K562 (cell line): ENCODE data around the gene PSMD8. TPM values are rescaled to one million over a fixed set of nuclear protein-coding genes. Genes with fewer than 3 reads are reported as not detected.

ENCODE experiments used
- CBFA2T2 ChIP-seq: fragments of 450-650 bp; conservative IDR thresholded peaks from 2 replicates; pipeline ENCODE4 v1.6.1; 2017; ENCODE audit warnings: mild to moderate bottlenecking
- CXXC5 ChIP-seq: fragments of 250-450 bp; sonication (Bioruptor Pico); IDR thresholded peaks from 2 replicates; pipeline ENCODE4 v1.8.0; 2022; ENCODE audit warnings: inconsistent platforms, mild to moderate bottlenecking, moderate library complexity
- FOSL1 ChIP-seq: fragments of 200-800 bp; sonication (Bioruptor generic); conservative IDR thresholded peaks from 2 replicates; pipeline ENCODE4 v1.6.1; 2016; ENCODE audit warnings: missing genetic modification characterization, missing compliant biosample characterization
- FOXA3 ChIP-seq, 2 experiments: fragments of 450-650 bp in 1 of 2; sonication (generic) in 1 of 2; formaldehyde crosslinking; IDR thresholded peaks in 1 of 2; conservative IDR thresholded peaks in 1 of 2; 2 replicates each; pipeline versions ENCODE4 v1.4.0 to v1.8.0; 2020 to 2022; ENCODE audit warnings: mild to moderate bottlenecking in 2 of 2, missing genetic modification reagents in 1 of 2
- HDAC1 ChIP-seq, 2 experiments: fragments of 450-650 bp; IDR thresholded peaks; 2 replicates each; pipeline ENCODE4 v1.6.1; 2016 to 2017; ENCODE audit warnings: inconsistent platforms in 1 of 2, mild to moderate bottlenecking in 1 of 2, moderate library complexity in 1 of 2
- IRF2 ChIP-seq: sonication (generic); formaldehyde crosslinking; IDR thresholded peaks from 2 replicates; pipeline ENCODE4 v1.8.1; 2022; ENCODE audit warnings: mild to moderate bottlenecking, missing genetic modification reagents
- JUN ChIP-seq, 2 experiments: sonication (generic) in 1 of 2; formaldehyde crosslinking in 1 of 2; IDR thresholded peaks; 2 replicates each; pipeline versions ENCODE4 v1.6.1 to v1.8.0; 2012 to 2022; ENCODE audit warnings: borderline replicate concordance in 2 of 2, mild to moderate bottlenecking in 2 of 2, improper control_type of control experiment in 1 of 2, low read depth in 1 of 2, low read length in 1 of 2, missing genetic modification reagents in 1 of 2
- KLF13 ChIP-seq: fragments of 450-650 bp; IDR thresholded peaks from 2 replicates; pipeline ENCODE4 v1.6.1; 2016; ENCODE audit warnings: missing genetic modification characterization, low read depth, mild to moderate bottlenecking, missing compliant biosample characterization, moderate library complexity, borderline replicate concordance
- MAFK ChIP-seq: IDR thresholded peaks from 2 replicates; pipeline ENCODE4 v1.6.1; 2011; ENCODE audit warnings: low read length, improper control_type of control experiment
- MEIS2 ChIP-seq: fragments of 450-650 bp; IDR thresholded peaks from 2 replicates; pipeline ENCODE4 v1.6.1; 2014; ENCODE audit warnings: mild to moderate bottlenecking; ENCODE audit not compliant: partially characterized antibody
- MTA1 ChIP-seq: fragments of 450-650 bp; IDR thresholded peaks from 2 replicates; pipeline ENCODE4 v1.6.1; 2017; ENCODE audit warnings: borderline replicate concordance
- NCOA2 ChIP-seq, 2 experiments: fragments of 450-650 bp; IDR thresholded peaks; 2 replicates each; pipeline ENCODE4 v1.6.1; 2018; ENCODE audit warnings: mild to moderate bottlenecking in 2 of 2, moderate library complexity in 1 of 2; ENCODE audit not compliant: partially characterized antibody in 2 of 2
- NFATC3 ChIP-seq: fragments of 450-650 bp; IDR thresholded peaks from 2 replicates; pipeline ENCODE4 v1.6.1; 2017; ENCODE audit warnings: mild to moderate bottlenecking
- NFIX ChIP-seq: fragments of 250-450 bp; sonication (Bioruptor Pico); IDR thresholded peaks from 2 replicates; pipeline ENCODE4 v1.4.0; 2020; ENCODE audit warnings: low read depth, mild to moderate bottlenecking, moderate library complexity
- PTRF ChIP-seq: fragments of 450-650 bp; IDR thresholded peaks from 2 replicates; pipeline ENCODE4 v1.6.1; 2016; ENCODE audit warnings: mild to moderate bottlenecking, missing genetic modification characterization, missing compliant biosample characterization
- TEAD1 ChIP-seq, 2 experiments: fragments of 450-650 bp in 1 of 2; sonication (generic) in 1 of 2; formaldehyde crosslinking; IDR thresholded peaks; 2 replicates each; pipeline versions ENCODE4 v1.4.0 to v1.8.0; 2020 to 2022; ENCODE audit warnings: mild to moderate bottlenecking in 2 of 2, missing genetic modification reagents in 1 of 2
- TRIM28 ChIP-seq: fragments of 450-650 bp; IDR thresholded peaks from 2 replicates; pipeline ENCODE4 v1.6.1; 2017
- ZC3H4 ChIP-seq: sonication (generic); formaldehyde crosslinking; IDR thresholded peaks from 2 replicates; pipeline ENCODE4 v1.9.0; 2021; ENCODE audit warnings: missing genetic modification reagents, borderline replicate concordance
- ZNF263 ChIP-seq: sonication (generic); formaldehyde crosslinking; IDR thresholded peaks from 2 replicates; pipeline ENCODE4 v1.8.0; 2022; ENCODE audit warnings: mild to moderate bottlenecking, missing genetic modification reagents, borderline replicate concordance
- ZNF584 ChIP-seq: fragments of 200-800 bp; sonication (Bioruptor generic); IDR thresholded peaks from 2 replicates; pipeline ENCODE4 v1.6.1; 2016; ENCODE audit warnings: low read depth, mild to moderate bottlenecking, missing genetic modification characterization, missing compliant biosample characterization
- ZNF586 ChIP-seq: fragments of 450-650 bp; formaldehyde crosslinking; conservative IDR thresholded peaks from 2 replicates; pipeline ENCODE4 v1.4.0; 2020; ENCODE audit warnings: mild to moderate bottlenecking, moderate library complexity
- ZNF644 ChIP-seq: fragments of 200-800 bp; sonication (Bioruptor generic); IDR thresholded peaks from 2 replicates; pipeline ENCODE4 v1.6.1; 2016; ENCODE audit warnings: low read depth, missing genetic modification characterization, missing compliant biosample characterization
- ZNF668 ChIP-seq: fragments of 250-450 bp; sonication (Bioruptor Pico); IDR thresholded peaks from 2 replicates; pipeline ENCODE4 v1.8.0; 2022; ENCODE audit warnings: mild to moderate bottlenecking, inconsistent platforms
- polyA plus RNA-seq, 8 experiments: library from polyadenylated mRNA; depleted of rRNA in 4 of 8; stranded (reverse) in 5 of 8; unstranded in 3 of 8; fragments of >200 nt; fragmentation: Nextera tagmentation in 2 of 8; fragmentation: Illumina TruSeq in 1 of 8; extraction: Ambion mirVana in 2 of 8; extraction: Trizol in 1 of 8; gene quantifications; 2 replicates each; pipeline versions ENCODE4 v1.2.1 to v1.2.3, GENCODE V29; 2011 to 2014; ENCODE audit warnings: inconsistent platforms in 1 of 8, missing spikeins in 1 of 8
- total RNA-seq, 7 experiments: library from RNA; depleted of rRNA in 6 of 7; stranded (reverse); fragments of >200 nt in 6 of 7; fragmentation: Illumina TruSeq in 2 of 7; extraction: Trizol in 2 of 7; gene quantifications; 2 replicates each; pipeline versions ENCODE4 v1.2.1 to v1.2.3, GENCODE V29; 2011 to 2021; ENCODE audit warnings: low replicate concordance in 1 of 7
- TF ChIP-seq, protein P1 (sequence below): fragments of 250-450 bp; sonication (Bioruptor Pico); IDR thresholded peaks from 2 replicates; pipeline ENCODE4 v1.4.0; 2020; ENCODE audit warnings: borderline replicate concordance
- TF ChIP-seq, protein P2 (sequence below): fragments of 450-650 bp; formaldehyde crosslinking; IDR thresholded peaks from 2 replicates; pipeline ENCODE4 v1.4.0; 2022; ENCODE audit warnings: mild to moderate bottlenecking, moderate library complexity
- TF ChIP-seq, protein P3 (sequence below): fragments of 250-450 bp; sonication (Bioruptor Pico); IDR thresholded peaks from 2 replicates; pipeline ENCODE4 v1.9.0; 2021; ENCODE audit warnings: mild to moderate bottlenecking, inconsistent platforms

Gene PSMD8
- total and polyA plus RNA-seq, 9 of the 15 experiments (the other 6 are each of a cell fraction or from before 2014, with no cell fraction given), result 130 to 583 (median 315) TPM

DNA sequence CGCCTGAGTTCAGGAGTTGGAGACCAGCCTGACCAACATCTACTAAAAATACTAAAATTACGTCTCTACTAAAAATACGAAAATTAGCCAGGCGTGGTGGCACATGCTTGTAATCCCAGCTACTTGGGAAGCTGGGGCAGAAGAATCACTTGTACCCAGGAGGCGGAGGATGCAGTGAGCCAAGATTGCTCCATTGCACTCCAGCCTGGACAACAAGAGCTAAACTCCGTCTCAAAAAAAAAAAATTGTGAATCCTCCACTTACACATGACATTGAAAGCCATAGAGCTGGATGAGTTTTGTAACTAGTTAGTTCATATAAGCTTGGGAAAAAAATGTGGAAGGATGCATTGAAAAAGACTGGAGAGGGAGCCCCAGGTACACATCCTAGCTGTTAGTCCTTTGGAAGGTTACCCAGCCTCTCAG lies 452 bp upstream of the PSMD8 start (continued):
- 0 out of 2 replicates have a peak, but pooled peaks have one; percentile 14 for TF ChIP-seq NFATC3
- TF ChIP-seq TEAD1 (CRISPR knock-in tag; IDR thresholded peaks at IDR 0.05), result no peak
- TF ChIP-seq JUN (IDR thresholded peaks at IDR 0.05; ENCODE audit: borderline replicate concordance, low read depth, low read length), result no peak
- no peak for TF ChIP-seq JUN (CRISPR knock-in tag; IDR thresholded peaks at IDR 0.05; ENCODE audit: borderline replicate concordance)
- no peak for TF ChIP-seq MEIS2
- TF ChIP-seq NCOA2 (IDR thresholded peaks at IDR 0.05; ENCODE audit: partially characterized antibody in 2 of 2), result no peak
- TF ChIP-seq IRF2, result no peak
- no peak for TF ChIP-seq FOSL1 (tag)
- TF ChIP-seq FOXA3 (CRISPR knock-in tag; conservative IDR thresholded peaks at IDR 0.05 in 1 of 2, IDR thresholded peaks at IDR 0.05 in 1 of 2), result no peak
- TF ChIP-seq CXXC5 (CRISPR knock-in tag), result no peak
- no peak for TF ChIP-seq MAFK
- TF ChIP-seq MTA1, result no peak
- TF ChIP-seq, protein P1, sequence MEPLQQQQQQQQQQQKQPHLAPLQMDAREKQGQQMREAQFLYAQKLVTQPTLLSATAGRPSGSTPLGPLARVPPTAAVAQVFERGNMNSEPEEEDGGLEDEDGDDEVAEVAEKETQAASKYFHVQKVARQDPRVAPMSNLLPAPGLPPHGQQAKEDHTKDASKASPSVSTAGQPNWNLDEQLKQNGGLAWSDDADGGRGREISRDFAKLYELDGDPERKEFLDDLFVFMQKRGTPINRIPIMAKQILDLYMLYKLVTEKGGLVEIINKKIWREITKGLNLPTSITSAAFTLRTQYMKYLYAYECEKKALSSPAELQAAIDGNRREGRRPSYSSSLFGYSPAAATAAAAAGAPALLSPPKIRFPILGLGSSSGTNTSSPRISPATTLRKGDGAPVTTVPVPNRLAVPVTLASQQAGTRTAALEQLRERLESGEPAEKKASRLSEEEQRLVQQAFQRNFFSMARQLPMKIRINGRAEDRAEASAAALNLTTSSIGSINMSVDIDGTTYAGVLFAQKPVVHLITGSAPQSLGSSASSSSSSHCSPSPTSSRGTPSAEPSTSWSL (CRISPR knock-in tag), result no peak
- TF ChIP-seq KLF13, result no peak
- no peak for TF ChIP-seq ZNF586 (CRISPR knock-in tag)
- TF ChIP-seq ZNF584 (CRISPR knock-in tag), result 0 out of 2 replicates have a peak, but pooled peaks have one; percentile 73
- TF ChIP-seq, protein P2, sequence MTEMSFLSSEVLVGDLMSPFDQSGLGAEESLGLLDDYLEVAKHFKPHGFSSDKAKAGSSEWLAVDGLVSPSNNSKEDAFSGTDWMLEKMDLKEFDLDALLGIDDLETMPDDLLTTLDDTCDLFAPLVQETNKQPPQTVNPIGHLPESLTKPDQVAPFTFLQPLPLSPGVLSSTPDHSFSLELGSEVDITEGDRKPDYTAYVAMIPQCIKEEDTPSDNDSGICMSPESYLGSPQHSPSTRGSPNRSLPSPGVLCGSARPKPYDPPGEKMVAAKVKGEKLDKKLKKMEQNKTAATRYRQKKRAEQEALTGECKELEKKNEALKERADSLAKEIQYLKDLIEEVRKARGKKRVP (CRISPR knock-in tag), result 0 out of 2 replicates have a peak, but pooled peaks have one; percentile 6
- TF ChIP-seq ZNF644 (tag), result no peak
- no peak for TF ChIP-seq ZNF668
- no peak for TF ChIP-seq ZNF263 (CRISPR knock-in tag)
- TF ChIP-seq ZC3H4, result no peak
- TF ChIP-seq NFIX (CRISPR knock-in tag), result no peak
- TF ChIP-seq TRIM28, result no peak
- no peak for TF ChIP-seq PTRF (tag)
- TF ChIP-seq CBFA2T2, result no peak
- TF ChIP-seq, protein P3, sequence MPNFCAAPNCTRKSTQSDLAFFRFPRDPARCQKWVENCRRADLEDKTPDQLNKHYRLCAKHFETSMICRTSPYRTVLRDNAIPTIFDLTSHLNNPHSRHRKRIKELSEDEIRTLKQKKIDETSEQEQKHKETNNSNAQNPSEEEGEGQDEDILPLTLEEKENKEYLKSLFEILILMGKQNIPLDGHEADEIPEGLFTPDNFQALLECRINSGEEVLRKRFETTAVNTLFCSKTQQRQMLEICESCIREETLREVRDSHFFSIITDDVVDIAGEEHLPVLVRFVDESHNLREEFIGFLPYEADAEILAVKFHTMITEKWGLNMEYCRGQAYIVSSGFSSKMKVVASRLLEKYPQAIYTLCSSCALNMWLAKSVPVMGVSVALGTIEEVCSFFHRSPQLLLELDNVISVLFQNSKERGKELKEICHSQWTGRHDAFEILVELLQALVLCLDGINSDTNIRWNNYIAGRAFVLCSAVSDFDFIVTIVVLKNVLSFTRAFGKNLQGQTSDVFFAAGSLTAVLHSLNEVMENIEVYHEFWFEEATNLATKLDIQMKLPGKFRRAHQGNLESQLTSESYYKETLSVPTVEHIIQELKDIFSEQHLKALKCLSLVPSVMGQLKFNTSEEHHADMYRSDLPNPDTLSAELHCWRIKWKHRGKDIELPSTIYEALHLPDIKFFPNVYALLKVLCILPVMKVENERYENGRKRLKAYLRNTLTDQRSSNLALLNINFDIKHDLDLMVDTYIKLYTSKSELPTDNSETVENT (CRISPR knock-in tag), result no peak
- TF ChIP-seq HDAC1 (IDR thresholded peaks at IDR 0.05), result no peak
